Stimulated activated CD4-positive, alpha-beta T cell treated with anti-CD3 and anti-CD28 coated beads, Interleukin-15, amount 100 ng/mL, for 24 hours (primary cell): ENCODE measurements around the gene ALG12.

Experiments
- DNase-seq: peaks from one replicate; pipeline ENCODE4 v3.0.0-alpha.2; 2020

Gene ALG12

DNA sequence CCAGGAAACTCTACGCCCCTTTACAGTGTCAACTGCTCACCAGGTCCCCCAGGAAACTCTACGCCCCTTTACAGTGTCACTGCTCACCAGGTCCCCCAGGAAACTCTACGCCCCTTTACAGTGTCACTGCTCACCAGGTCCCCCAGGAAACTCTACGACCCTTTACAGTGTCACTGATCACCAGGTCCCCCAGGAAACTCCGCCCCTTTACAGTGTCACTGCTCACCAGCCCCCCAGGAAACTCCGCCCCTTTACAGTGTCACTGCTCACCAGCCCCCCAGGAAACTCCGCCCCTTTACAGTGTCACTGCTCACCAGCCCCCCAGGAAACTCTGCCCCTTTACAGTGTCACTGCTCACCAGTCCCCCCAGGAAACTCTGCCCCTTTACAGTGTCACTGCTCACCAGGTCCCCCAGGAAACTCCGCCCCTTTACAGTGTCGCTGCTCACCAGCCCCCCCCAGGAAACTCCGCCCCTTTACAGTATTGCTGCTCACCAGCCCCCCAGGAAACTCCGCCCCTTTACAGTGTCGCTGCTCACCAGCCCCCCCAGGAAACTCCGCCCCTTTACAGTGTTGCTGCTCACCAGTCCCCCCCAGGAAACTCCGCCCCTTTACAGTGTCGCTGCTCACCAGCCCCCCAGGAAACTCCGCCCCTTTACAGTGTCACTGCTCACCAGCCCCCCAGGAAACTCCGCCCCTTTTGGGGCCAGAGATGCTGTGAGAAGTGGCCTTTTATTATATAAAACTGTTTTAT lies 27.0 kb upstream of the ALG12 start:
- peak; percentile 65 for DNase-seq

DNA sequence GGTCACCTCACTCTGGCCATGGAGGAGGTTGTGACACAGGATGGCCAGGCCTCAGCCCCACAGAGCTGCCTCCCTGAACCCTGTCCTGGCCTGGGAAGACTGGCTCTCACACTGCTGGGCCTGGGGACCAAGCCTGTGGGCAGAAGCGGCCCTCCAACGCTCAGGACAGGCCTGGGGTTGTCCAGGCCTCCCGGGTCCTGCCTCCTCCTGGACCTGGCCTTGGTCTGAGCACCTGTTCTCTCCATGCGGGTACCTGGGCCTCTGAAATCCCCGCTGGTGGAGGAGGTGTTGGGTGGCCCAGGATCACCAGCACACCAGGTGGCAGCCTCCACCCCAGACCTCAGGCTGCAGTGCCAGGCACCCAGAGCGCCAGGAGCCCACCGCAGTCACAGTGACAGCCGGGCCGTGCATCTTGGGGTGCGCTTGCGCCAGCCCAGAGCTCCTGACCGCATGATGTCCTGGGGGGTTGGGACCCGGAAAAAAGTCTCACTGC lies 26.2 kb upstream of the ALG12 start:
- DNase-seq = no peak

GRCh38 chr22:49943771-49944398 lies 25.6 kb upstream of the ALG12 start:
- no peak for DNase-seq

DNA sequence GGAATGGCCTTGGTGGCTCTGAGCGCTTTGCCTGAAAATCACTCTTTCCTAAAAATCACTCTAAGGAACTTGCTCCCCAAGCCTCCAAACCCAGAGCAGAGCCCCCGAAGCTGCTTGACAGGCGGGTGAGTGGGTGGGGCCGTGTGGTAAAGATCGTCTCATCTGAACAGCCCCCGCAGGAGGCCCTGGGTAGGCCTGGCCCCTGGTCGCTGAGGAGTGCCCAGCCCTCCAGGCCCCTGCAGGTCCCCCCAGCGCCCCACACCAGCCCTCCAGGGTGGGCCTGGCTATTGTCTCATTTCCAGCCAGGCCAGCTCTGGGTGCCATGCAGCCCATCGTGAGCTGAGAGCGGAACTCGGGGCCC lies 25.1 kb upstream of the ALG12 start:
- DNase-seq = no peak

DNA sequence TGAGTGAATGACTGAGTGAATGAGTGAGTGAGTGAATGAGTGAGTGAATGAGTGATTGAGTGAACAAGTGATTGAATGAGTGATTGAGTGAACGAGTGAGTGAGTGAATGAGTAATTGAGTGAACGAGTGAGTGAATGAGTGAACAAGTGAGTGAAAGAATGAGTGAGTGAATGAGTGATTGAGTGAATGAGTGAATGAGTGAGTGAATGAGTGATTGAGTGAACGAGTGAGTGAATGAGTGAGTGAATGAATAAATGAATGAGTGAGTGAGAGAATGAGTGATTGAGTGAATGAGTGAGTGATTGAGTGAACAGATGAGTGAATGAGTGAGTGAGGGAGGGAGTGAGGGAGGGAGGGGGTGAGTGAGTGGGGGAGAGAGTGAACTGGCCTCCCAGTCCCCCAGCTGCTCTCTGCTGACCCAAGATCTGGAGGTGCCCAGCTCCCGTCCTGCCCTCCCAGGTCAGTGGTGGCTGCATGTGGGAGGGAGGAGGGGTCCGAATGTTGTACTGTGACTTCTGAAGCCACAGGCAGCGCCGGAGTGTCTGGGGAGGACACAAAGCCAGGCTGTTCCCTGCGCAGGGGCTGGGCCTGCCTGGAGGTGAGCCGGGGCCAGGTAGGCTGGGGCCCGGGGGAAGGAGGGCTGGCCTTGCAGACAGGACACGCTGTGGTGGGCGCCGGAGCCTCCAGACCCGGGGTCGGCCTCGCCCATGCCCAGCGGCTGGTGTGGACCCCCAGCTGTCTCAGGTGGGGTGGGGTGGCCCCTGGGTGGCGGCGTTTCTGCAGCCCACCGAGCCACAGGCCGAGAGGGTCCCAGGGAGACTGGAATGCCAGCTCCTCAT lies 24.5 kb upstream of the ALG12 start:
- DNase-seq = no peak

GRCh38 chr22:49941507-49942316 lies 23.5 kb upstream of the ALG12 start:
- no peak for DNase-seq

DNA sequence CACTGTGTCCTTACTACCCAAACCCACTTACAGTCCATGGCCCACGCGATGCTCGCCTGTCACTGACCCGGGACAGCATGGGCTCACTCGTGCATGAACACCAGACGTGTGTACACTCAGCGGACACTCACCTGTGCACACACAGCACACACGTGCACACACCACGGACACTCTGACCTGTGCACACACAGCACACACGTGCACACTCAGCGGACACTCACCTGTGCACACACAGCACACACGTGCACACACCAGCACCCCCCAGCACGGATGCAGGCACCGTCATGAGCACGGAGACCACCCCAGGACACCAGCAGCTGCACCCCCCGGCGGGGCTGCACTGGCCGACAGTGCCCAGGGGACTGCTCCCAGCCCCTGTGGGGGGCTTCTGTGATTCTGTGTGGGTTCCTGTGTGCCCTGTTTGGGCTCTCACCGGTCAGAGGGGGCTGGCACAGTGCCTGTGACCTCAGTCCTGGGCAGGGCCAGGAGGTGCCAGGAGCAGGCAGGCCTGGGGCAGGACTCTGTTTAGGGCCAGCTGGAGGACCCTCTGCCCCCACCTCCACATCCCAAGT lies 20.4 kb upstream of the ALG12 start:
- DNase-seq = no peak

DNA sequence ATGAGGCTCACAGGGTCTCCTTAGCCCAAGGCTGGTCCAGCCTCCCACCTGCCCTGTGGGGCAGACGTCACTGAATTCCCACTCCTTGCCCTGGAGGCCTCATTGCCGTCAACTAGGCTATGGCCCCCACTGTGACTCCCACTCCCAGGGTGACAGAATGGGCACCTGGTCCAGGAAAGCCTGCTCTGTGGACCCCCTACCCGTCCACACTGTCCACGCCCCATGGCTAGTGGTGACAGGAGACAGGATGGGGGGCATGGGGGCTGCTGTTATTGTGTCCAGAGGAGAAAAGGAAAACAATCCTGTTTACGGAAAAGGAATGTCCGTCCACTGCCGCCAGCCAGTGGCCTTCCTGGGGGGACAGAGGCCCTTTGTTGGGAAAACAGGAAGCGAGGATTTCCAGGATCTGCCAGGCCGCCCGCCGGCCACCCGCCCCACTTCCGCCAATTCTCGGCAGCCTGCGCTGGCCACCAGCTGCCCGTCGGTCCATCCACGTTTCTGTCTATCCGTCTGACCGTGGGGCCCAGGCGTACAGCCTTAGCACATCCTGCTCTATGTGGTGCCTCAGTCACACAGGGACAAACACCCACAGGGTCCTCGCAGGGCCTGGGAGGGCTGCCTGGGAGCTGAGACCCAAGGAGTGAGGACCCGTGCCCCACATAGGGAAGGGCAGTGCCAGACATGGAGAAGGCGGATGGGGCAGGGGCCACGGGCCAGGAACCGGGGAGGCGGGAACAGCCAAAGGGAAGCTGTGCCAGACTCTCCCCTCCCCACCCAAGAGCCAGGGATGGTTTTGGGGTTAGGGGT lies 19.7 kb upstream of the ALG12 start:
- no peak for DNase-seq

- no peak for DNase-seq
These were observed 18.9 kb upstream of the ALG12 start for GRCh38 chr22:49936973-49937757.

DNA sequence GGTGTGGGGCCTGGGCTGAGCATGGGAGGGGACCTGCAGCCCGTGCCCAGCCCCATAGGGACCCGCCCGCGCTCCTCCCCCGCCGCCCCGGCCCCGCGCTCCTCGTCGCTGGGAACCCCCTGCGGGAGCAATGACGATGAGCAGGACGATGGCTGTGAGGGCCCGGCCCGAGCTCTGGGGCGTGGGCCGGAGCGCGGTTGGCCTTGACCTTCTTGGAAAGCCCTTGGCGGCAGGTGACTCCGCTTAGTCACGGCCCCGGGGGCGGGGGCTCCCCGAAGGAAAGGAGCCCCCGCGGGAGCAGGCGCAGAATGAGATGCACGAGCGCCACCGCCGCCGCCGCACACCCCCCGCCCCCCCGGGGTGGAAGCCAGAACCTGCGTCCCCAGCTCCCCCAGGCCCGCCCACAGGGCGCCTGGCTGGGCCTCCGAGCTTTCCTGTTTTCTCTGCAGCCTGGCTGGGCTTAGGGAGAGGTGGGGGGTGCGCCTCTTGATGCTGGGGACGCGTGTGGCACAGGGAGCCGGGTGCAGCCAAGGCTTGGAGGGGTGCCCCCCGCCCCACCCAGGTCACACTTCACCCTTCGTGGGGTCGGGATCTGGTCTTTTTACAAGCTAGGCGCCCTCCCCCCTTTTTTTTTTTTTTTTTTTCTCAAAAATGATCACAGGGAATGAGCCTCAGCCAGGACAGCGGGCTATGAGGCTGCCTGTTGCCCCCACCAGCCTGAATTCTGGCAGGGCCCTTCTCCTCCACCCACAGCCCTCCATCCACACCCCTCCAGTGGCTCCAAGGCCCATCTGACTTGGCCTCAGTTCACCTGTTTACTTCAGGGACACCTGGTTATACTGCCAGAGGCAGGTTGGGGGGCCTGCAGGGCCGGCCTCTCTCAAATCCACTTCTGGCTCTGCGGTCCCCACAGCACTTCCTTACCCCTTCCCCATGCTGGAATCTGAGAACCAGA lies 18.1 kb upstream of the ALG12 start:
- DNase-seq = peak; percentile 100

DNA sequence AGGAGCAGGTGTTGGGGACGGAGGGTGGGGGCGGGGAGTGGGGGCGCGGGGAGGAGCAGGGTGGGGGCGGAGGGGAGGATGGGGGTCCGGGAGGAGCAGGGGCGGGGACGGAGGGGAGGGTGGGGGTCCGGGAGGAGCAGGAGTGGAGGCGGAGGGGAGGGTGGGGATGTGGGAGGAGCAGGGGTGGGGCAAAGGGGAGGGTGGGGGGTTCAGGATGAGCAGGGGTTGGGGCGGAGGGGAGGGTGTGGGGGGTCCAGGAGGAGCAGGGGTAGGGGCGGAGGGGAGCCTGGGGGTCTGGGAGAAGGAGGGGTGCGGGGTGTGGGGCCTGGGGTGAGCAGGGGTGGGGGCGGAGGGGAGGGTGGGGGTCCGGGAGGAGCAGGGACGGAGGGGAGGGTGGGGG lies 17.3 kb upstream of the ALG12 start:
- peak; percentile 66 for DNase-seq

DNA sequence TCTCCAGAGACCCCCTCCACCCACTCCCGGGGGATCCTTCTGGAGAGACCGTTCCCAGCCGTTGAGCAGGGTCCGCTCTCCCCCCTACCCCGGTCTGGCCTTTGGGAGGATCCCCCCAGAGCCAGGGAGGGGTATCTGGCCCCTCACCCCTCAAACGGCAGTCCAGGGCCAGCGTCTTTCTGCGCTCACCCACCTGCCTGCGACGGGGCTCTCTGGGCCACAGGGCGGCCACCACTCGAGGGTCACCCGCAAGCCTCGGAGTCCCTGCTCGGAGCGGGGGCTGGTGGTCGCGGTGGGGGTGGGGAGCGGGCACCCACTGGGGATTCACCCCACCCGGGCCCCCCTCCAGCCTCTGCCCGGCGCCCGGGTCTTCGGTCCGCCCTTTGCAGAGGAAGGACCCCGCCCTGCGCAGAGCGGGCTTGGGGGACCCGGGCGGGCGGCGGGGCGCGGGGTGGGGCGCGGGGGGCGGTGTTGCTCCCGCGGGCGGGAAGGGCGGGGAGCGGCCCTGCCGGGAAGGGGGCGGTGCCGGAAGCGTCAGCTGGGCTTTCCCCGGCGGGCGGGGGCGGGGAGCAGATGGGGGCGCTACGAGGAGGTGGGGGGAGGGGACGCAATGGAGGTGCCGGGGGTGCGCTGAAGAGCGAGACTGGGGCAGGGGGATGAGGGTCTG lies 16.8 kb upstream of the ALG12 start:
- peak; percentile 95 for DNase-seq

DNA sequence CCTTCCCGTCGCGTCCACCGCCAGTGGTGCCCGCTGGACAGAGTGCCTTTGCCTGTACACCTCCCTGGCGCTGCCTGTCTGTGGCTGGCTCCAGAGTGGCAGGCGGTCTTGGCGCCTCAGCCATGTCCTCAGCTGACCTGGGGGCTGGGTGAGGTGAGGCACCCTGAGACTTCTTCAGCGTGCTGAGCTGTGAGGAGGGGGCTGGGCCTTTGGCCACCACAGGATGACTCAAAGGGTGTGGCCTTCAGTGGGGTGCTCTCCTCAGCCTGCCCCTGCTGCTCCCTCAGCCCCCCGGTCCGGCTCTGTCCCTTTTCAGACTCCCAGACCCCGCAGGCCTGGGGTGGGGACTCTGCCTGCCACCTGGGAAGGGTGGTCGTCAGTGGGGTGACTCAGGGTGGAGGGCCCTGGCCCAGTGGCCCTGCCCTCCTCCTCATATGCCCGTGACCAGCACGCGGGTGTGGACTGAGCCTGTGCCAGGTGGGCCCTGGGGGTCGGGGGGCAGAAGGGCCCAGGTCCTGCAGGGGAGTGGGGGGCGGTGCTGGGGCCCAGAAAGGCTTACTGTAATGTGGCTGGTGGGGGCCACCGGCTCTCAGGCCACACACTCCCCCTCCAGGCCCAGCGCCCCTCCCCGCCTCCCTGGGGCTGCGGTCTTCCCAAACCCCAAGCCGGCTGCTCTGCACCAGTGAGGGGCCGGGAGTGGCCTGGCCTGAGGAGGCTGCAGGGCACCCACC lies 16.1 kb upstream of the ALG12 start:
- peak; percentile 51 for DNase-seq

GRCh38 chr22:49933236-49934159 lies 15.3 kb upstream of the ALG12 start:
- DNase-seq = no peak

DNA sequence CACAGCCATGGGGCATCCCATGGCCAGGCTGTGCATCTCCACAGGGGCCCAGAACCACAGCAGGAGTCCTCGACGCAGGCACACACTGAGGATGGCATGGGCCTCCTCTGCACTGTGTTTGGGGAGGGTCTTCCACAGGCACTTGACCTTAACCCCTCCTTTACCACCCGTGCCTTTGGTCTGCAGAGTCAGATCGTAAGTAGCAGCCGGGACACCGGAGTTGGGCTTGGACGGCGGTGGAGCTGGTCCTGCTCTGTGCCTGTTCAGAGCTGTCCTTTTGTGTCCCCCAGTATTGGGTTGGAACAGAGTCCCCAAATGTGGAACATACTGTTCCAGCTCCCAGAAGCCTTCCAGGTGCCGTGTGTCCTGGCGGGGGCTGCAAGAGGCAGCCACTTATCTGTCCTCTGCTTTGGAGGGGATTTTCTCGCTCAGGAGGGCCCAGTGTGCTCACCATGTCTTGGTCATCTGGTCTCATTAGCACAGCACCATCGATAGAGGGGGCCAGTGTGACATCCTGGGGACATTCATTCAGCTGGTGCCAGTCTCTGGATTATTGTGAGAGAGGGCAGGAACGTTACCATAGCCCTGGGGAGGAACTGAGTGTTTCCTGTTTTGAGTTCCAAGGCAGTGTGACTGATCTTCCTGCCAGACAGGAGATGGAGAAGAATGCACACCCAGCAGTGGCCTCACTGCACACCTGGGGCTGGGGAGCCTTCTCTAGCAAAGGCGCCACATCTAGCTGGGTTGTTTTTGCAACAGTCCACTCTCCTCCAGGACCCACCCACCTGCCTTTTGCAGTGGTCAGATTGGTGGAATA lies 12.6 kb upstream of the ALG12 start:
- peak; percentile 67 for DNase-seq

DNA sequence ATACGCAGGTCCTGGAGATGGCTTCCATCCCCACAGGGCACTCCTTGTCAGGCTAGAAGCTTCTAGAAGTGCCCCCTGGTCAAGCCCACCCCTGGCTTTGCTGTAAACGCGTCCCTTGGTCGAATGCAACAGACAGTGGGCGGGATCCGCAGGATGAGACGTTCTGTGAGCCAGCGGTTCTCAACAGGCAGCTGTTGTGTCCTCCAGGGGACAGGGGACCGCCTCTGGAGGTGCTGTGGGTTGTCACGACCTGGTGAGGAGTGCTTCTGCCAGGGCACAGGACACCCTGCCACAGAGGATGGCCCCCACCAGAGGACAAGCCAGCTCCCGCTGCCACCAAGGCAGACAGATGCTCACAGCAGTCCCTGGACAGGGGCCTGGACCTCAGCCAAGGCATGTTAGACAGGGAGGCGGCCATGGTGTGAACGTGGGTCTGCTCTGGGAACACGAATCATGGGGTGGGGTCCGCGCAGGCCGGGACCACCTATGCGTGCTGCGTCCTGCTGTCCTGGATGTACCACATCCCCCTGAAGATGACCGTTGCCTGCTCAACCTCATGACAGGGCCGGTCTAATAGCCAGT lies 11.8 kb upstream of the ALG12 start:
- peak; percentile 28 for DNase-seq
